ENCODE measurements around the gene PML.
"Not testable (repeated sequence)": the region's sequence is repeated elsewhere in the genome, so short reads cannot be mapped to it uniquely, and the experiment has no call there.

PML gene

DNA sequence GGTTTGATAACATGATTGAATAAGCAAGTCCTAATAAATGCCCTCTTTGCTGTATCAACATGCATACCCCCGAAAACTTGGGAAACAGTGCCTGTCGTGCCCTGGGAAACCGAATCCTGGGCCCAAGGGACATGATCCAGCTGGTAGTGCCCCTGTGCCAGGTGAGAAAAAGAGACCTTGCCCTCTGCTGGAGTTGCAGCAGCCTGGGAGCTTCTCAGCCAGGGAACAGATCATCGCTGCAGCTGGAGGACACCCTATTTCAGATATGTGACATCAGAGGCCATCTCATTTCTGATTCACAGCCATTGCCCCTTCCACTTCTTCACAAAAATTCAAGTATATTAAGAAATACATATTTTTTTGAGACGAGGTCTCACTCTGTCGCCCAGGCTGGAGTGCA is 34.7 kb upstream of the PML start:
- no peak for DNase-seq

DNA sequence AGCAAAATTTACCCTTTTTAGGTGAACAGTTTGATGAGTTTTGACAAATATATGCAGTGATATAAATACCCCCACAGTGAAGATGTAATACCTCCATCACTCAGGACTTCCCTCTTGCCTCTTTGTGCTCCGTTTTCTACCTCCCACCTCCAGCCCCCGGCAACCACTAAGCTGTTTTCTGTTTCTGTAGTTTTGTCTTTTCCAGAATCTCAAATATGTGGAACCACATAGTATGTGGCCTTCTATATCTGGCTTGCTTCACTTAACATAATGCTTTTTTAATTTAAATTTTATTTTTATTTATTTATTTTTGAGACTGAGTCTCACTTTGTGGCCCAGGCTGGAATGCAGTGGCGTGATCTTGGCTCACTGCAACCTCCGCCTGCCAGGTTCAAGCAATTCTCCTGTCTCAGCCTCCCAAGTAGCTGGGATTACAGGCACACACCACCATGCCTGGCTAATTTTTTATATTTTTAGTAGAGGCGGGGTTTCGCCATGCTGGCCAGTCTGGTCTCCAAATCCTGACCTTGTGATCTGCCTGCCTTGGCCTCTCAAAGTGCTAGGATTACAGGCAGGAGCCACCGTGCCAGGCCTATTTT is 33.9 kb upstream of the PML start:
- not testable (repeated sequence) for DNase-seq

DNA sequence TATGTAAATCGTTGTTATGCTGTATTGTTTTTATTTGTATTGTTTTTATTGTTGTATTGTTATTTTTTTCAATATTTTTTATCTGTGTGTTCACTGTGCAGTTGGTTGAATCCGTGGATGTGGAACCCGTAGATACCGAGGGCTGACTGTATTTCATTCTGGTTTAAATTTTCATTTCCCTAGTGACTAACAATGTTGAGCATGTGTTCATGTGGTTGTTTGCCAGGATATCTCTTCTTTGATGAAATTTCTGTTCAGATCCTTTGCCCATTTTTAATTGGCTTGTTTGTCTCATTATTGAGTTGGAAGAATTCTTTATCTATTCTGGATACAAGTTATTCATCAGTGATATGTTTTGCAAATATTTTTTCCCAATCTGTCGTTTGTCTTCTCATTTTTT is 32.1 kb upstream of the PML start:
- no peak for DNase-seq

DNA sequence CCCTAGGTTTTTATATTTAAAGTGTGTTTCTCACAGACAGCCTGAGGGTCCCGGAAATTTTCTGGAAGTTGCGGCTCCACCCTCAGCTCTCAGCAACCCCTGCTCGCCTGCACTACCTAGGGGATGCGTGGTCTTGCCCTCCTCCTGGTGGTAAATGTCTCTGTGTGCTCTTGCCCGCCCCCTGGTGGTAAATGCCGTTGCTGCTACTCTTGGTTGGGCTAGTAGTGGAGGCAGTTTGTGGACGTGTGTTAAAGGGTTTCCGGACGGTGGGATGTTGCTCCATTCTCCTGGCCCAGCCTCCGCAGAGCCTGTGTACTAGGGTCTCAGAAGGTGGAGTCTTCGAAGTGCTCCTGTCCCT is 29.8 kb upstream of the PML start:
- DNase-seq = peak; percentile 79

DNA sequence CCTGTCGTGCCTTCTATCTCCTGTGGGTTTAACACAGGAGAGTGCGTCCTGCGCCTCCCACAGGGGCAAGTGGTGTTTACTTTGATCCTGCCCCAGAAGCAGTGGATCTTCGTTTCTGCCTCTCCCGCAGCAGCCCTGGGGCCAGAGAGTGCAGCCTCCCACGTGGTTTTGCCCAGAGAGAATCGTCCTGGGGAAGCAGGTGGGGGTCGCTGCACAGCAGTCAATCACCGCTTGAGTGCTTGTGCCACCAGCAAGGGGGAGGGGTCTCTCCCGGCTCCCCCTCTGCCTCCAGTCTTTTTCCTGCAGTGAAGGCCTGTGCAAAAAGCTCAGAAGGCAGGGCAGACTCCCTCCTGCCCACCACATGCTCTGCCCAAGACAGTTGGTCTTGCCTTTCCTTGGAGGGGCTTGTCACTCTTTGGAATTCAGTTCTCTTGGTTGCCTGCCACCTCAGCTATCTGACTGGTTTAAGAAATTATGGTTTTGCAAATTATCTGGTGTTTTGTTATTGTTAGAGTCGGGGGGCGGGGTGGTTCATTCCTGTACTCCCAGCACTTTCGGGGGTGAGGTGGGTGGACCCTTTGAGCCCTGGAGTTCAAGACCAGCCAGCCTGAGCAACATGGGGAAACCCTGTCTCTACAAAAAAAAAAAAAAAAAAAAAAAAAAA is 29.3 kb upstream of the PML start:
- DNase-seq = no peak

DNA sequence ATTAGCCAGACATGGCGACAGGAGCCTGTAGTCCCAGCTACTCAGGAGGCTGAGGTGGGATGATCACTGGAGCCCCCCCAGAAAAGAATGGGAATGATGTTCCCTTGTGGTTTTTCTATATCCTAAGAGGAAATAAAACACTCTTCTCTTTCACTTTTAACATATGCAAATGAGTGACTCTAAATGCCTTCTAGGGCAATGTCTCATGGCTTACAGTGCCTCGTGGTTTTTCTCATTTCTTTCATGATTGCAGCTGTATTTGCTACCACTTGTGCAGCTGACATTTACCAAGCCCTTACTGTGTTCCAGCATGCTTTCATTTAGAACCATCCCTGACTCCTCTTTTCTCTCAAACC is 28.8 kb upstream of the PML start:
- DNase-seq = no peak

DNA sequence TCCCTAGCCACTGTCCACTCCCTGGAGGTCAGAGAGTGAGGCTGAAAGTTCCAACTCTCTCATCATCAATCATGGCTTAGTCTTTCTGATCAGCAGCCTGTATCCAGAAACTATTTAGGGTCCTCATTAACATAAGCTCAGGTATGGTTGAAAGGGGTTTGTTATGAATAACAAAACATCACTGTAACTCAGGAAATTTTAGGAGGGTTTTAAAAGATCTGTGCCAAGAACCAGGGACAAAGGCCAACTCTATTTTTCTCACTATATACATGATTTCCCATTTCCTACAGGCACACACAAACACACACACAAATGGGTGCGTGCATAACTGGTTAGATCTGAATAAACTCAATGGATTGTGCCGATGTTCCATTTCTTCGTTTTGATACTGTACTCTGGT is 26.1 kb upstream of the PML start:
- DNase-seq = no peak

DNA sequence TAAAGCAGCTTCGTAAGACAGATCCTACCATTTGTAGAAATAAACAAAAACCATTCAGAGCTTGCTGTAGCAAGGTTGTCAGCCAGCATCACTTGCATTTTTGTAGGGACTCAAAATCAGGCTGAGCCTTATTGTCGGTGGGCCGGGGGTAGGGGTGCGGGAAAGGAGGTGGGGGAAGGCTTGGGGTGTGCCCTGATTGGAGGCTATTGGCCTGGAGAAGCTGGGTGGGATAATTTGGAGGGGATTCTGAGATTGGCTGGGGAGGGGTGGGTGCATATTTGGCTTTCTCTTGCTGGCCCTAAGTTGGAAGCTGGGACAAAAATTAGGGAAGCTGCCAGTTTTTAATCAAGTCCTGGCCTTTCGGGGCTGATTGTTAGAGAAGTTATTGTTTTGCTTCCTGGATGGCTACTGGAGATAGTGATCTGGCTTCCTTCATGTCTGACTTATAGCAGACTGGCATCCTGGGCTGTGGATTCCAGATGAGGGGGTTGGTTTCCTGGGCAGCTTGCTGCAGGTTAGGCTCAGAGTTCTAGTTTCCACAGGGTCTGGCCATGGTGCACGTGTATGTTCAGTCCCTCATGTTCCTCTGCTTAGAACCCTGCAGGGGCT is 25.3 kb upstream of the PML start:
- DNase-seq = no peak

DNA sequence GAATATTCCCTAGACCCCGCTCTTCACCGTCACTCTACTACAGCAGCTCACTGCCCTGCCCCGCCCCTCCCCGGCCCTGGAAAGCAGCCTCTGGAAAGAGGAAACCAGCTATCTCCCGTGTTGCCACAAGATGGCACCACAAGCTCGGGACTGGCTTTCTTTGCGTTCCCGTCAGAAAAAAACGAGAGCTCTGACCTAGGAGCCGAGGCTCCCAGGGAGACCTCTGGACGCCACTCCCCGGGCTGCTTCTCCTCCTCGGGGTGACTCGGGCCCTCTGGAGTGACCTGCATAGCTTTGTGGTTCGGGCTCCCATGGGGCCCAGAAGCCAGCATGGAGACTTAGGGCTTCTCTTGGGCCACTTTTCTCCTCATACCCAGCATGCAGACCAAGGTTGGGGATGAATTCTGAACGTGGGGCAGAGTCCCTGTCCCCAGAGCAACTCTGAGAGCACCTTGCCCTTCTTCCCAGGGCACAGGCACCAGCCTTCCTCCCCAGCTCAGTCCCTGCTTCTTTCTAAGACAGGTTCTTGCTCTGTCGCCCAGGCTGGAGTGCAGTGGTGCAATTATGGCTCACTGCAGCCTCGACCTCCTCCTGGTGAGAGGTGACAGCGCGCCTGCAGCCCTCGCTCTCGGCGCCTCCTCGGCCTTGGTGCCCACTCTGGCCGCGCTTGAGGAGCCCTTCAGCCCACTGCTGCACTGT is 21.4 kb upstream of the PML start:
- DNase-seq = peak; percentile 77

DNA sequence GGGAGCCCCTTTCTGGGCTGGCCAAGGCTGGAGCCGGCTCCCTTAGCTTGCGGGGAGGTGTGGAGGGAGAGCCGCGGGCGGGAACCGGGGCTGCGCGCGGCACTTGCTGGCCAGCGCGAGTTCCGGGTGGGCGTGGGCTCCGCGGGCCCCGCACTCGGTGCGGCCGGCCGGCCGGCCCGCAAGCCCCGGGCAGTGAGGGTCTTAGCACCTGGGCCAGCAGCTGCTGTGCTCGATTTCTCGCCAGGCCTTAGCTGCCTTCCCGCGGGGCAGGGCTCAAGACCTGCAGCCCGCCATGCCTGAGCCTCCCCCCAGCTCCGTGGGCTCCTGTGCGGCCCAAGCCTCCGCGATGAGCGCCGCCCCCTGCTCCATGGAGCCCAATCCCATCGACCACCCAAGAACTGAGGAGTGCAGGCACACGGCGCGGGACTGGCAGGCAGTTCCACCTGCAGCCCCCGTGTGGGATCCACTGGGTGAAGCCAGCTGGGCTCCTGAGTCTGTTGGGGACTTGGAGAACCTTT is 20.8 kb upstream of the PML start:
- DNase-seq = not testable (repeated sequence)

DNA sequence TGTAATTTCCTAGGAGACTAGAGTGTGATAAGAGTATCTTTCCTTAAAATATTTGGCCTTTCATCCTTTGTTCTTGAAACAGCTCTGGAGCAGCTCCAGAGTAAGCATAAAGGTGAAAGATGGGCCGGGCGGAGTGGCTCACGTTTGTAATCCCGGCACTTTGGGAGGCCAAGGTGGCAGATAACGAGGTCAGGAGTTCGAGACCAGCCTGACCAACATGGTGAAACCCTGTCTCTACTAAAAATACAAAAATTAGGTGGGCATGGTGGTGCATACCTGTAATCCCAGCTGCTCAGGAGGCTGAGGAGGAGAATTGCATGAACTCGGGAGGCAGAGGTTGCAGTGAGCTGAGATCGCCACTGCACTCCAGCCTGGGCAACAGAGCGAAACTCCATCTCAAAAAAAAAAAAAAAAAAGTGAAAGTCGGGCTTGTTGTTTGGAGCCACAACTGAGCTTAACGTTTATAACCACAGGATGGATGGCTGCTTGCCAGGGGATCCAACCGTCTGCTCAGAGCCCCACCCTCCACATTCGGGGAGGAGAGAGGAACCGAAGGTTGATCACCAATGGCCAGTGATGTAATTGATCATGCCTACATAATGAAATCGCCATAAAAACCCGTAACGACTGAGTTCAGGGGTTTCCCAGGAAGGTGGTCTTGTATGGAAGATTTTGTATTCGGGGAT is 18.9 kb upstream of the PML start:
- DNase-seq = not testable (repeated sequence)

DNA sequence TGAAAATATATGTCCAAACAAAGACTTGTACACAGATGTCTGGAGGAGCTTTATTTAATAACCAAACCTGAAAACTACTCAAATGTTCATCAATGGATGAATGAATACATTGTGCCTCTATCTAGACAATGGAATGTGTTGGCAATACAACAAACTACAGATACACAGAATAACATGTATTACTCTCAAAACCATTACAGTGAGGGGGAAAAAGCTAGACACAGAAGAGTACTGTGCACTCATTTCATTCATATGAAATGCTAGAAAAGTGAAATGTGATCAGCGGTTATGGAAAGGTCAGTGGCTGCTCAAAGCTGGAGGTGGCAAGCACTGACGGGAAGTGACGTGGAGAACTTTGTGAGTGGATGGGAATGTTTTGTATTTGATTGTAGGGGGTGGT is 15.6 kb upstream of the PML start:
- DNase-seq = no peak

DNA sequence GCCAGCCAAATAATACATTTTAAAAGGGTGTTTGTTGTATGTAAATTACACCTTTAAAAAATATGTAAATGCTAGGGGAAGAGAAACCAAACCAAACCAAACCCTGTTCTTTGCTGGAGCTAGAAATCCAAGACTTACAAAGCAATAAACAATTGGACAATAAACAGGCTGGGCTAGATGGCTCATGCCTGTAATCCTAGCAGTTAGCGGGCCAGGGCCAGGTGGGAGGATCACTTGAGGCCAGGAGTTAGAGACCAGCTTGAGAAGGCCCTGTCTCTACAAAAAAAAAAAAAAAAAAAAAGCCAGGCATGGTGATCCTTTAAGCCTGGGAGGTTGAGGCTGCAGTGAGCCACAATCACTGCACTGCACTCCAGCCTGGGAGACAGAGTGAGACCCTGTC is 14.9 kb upstream of the PML start:
- DNase-seq = no peak

DNA sequence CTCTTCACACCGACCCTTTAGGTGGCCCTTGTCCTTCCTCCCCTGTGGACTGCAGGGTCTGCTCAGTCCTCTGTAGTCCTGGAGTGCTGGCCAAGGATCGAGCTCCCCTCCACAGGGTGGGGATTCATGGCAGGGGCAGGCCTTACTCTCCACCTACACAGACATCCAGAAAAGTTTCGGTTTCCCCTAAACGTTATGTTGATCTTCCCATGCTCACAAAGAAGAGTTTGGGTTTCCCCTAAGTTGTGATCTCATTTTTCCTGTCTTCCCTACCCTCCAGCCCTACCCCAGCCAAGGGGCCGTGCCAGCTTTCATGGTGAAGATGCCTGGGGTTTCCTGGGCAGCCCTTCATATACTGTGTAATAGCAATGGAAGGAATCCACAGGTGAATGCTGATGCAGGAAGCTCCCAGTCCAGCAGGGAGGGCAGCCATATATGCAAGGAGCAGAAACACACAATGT is 12.7 kb upstream of the PML start:
- DNase-seq = no peak

DNA sequence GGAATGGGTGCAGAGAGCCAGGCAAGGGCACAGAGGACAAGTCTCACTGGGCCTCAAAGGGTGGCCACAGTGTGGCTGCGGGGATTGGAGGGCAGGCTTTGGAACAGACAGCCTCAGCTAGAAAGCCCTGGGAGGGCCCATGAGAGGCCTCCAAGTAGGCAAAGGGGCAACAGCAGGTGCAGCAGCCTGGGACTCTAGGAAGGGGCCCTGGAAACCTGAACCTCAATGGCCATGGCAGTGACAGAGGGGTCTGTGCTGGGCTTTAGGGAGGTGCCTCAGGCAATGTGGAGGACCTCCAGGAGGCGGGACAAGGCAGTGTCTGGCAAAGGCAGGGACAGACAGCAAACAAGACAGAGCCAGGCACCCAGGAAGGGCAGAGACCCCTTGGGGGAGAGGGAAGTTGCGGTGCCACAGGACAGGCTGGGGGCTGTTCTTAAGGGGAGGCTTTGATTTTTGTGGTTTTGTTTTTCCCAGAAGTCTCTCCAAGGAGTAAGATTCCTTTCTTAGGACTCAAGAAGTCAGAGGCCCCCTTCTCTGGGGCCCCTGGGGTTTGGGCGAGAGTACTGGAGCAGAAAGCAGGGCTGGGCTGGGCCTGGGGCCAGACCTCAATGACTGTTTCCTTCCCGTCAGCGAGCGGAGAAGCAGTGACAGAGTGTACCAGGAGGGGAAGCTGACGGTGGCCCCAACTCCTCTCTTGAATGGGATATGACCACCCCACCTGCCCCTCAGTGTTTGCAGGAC is 12.1 kb upstream of the PML start:
- DNase-seq = no peak

DNA sequence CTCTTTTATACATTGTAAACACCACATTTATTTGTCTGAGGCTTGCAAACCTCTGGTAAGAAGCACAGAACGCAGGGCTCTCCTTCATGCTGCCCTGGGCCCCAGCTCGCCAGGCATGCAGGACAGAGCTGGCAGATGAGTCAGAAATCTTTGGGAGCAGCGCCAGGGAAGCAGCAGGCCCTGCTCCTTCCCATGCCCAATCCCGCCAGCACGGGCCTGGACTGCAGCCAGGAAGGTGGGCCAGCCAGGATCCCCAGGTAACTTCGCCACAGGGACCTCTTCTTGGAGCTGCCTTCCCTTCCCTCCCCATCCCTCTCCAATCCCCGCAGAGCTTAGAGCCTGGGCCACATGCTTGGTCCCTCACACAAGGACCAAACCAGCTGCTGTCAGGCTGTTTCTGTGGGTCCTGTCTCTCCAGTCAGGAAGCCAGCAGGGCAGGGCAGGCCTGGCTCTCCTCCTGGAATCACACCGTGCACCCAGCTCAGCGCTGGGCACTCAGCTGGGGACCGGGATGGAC is 11.2 kb upstream of the PML start:
- DNase-seq = no peak

DNA sequence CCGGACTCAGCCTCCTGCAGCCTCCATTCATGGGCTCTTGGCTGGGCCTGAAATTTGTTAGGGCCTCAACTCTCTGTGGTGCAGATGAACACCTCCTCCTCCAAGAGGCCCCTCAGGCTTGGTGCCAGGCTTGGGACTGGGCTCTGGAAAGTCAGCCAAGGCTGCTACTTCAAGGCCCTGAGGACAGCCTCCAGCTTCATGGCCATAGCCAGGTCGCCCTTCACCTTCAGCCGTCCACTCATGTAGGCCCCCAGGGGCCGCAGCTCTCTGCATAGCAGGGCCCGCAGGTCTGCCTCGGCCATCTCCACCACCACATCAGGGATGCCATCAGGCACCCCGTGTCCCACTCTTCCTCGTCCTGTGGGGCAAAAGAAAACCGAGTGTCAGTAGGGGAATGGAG is 10.7 kb upstream of the PML start:
- DNase-seq = no peak

DNA sequence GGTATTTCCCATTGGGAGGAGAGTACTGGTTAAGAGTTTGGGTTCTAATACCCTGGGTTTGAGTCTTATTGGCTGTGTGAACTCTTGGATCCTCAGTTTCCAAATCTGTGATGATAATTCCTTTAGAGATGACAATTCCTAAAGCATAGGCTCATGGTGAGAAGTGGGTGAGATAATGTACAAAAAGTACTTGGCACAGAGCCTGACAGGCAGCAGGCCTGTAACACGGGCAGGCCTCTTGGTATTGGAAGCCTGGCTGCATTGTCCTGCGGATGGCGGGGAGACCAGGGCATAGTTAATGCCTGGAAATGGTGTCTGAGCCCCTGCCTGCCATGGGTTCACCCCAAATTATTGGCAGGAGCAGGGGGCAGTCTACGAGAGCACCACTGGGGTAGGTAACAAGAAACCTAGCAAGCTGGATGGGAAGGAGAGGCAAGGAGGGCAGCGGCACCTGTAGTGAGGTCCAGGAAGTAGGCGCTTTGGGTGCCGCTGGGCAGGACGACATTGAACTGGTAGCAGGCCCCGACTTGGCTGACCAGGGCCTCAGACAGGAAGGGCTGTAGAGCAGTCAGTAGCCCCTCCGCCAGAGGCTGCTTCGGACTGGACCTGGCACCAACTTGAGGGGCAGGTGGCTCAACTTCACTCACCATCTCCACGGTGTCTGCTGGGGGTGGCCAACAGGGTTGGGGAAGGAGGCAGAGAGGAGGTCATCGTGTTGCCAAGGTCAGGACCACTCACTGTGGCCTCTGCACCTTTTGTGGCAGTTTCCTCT is 10.1 kb upstream of the PML start:
- DNase-seq = no peak

DNA sequence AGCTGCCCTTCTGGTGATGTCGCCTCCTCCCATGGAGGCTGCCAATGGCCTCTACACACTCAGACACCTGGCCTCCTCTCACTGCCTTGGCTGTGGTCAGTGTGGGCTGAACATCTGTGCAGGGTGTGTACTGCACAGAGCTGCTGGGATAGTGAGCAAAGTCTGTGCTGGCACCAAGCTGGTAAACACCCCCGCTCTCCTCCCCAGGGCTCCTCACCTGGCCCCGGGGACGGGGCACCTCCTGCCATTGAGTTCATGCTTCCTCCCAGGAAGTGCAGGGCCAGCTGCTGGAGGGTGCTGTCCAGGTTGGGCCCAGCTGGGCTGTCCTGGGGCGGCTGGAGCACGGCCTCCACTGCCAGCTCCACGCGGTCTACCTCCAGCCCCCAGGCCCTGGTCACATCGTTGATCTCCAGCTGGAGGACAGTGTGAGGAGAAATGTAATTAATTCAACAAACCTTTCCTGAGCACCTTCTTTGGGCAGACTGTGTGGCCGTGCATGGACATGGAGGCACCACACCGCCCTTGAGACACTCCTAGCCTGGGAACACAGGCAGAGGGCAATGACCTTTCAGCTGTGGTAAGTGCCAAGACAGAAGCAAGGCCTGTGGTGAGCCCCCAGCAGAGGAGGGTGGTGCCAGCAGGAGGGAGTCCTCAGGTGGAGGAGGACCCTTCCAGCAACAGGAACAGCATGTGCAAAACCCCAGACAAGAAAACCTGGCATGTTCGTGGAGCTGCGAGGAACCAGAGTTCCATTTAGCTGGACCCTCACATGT is 9.2 kb upstream of the PML start:
- no peak for DNase-seq

DNA sequence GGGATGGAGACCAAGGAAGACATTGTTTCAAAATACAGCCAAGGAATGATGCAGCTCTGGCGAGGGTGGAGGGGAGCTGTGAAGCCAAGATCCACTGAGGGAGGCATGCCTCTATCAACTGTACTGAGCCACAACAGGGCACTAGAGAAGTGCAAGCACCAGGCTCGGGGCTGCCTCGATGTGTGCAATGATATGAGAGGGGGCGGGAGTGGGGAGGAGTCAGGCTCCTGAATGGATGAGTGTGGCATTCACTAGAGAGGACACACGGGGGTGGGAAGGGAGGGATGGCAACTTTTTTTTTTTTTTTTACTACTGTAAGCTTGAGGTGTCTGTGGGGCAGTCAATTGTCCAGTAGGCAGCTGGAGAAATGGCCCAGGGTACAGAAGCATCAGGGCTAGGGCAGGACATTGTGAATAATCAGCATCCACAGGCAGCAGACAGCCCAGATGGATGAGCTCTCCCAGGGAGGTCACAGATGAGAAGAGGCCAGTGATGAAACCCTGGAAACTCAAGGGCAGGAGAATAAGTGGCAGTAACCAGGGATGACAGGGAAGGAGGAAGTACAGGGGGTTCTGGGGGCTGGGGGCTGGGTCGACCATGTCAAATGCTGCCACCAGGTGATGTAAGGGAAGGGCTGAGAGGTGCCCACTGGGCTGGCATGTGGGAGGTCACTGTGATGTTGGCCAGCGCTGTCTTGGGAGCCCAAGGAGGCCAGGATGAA is 8.3 kb upstream of the PML start:
- no peak for DNase-seq
